ENCODE data around the gene SLC7A1.

- TF ChIP-seq POLR2A (IDR thresholded peaks at IDR 0.05) (no peak), CTCF (IDR thresholded peaks at IDR 0.05) (no peak), POLR2AphosphoS5 (IDR thresholded peaks at IDR 0.05; ENCODE audit: insufficient read depth in 1 of 2, low read depth in 1 of 2) (no peak)
Observed at GRCh38 chr13:29474991-29475390, 120.5 kb downstream of the SLC7A1 start.

All from vagina (tissue), 2 donors.